HG02623 (cell line): ENCODE data around the gene TMEM108.

Experiments used
- ATAC-seq: cut with Tn5 transposase; IDR thresholded peaks from one replicate; pipeline ENCODE4 v1.9.1; 2021; ENCODE audit warnings: moderate library complexity; ENCODE audit not compliant: unreplicated experiment

The TMEM108 gene

DNA sequence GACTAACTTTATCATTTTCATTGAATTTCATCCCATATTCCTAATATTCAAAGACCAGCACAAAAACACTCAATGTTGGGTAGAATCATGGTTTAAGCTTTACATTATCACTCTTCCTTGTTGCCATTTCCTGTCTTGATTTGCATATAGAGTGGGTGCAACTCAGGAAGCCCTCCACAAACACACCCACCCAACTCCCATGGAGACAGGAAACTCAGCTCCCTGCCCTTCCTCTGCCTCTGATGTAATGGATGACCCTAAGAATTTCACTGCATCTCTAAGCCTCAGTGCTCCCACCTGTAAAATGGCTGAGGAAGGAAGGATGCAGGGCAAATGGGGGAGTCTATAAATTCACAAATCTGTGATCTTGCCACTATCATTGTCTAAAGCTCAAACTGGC is 263.5 kb downstream of the TMEM108 start:
- ATAC-seq = no peak

DNA sequence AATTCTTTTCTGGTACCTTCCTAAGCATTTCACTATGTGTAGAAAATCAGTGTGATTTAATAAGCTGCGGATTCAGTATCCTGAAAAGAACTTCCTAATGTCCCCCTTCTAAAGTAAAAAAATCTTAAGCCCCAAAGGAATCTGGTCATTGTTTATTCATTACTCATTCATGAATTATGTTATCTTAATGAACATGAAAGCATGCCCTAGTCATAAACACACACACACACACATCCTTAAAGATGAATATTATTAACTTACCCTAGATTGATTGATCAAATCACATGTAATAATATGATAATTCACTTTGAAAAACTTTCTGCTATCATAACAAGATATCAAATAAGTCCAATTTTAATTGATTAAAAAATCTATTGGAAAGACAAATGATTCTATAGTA is 265.2 kb downstream of the TMEM108 start:
- ATAC-seq = no peak

- ATAC-seq = no peak
These were observed 279.7 kb downstream of the TMEM108 start for GRCh38 chr3:133317866-133318265.

GRCh38 chr3:133328373-133328772 is 290.2 kb downstream of the TMEM108 start:
- ATAC-seq = no peak

DNA sequence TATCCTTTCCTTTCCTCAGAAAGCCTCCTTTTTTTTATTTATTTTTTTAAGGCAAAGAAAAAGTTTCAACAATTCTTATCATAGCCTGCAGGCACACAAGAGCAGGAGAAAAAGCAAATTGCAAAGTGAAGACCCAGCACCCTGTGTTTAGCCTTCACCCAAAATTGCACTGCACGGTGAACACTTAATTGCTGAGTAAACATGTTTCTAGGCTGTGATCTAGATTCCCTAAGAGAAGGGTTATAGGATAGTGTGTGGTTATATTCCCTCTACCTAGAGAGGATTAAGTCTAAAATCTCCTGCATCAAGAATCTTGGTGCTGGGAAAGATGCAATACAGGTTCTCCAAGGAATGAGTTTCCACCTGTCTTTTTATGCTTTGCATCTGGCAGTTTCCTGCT is 291.4 kb downstream of the TMEM108 start:
- no peak for ATAC-seq

GRCh38 chr3:133330065-133330464 is 291.9 kb downstream of the TMEM108 start:
- no peak for ATAC-seq

- ATAC-seq = no peak
These were observed 292.3 kb downstream of the TMEM108 start for GRCh38 chr3:133330522-133330921.

DNA sequence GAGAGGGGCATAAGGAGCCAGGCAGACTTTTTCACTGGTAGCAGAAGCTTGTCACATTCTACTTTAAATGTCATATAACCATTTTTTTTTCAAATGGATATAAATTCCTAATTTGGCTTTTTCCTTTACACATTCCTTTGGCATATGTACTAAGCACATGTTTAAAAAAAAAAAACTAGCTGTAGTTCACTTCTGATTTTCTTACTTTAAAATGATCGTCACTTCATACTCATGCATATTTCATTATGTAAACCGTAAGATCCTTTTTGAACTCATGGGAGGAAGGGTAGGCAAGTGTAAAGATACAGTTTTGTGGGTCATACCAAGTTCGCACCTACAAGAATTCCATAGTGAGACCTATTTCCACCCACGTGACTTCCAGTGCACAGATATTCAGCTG is 316.5 kb downstream of the TMEM108 start:
- ATAC-seq = no peak

DNA sequence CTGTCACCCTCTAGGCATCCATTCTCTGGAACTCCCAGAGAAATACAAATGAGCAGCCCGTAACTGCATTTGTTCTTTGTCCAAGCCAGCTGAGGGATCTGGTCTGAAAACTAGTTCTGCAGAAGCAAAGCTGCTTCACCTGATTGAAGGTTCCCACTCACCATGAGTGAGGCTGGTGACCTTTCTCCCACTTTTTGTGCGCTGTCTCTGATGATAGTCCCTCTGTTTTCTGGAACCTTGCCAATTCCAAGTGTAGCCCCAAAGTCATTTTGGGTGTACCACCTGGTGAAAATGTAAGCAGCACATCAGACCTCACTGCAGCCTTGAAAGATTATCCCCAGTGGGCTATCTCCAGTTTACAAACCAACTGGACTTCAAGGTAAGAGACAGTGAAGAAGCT is 322.3 kb downstream of the TMEM108 start:
- no peak for ATAC-seq

DNA sequence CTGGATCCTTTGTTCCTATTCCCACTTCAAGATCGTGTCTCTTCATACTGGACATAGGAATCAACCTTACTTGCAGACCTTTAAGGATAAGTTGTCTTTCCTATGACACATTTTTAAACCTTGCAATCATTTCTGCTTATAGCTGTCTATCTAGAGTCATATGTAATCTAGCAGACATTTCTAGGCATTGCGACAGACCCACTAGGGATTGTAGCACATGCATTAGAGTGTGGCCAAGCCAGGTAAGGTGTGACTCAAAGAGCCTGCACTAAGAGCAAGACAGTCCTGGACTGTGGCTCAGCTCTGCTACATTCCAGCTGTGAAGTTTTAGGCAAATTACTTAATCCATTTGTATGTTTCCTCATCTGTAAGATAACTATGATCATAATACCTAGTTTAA is 322.8 kb downstream of the TMEM108 start:
- ATAC-seq = no peak

GRCh38 chr3:133361435-133361834 is 323.2 kb downstream of the TMEM108 start:
- ATAC-seq = no peak

DNA sequence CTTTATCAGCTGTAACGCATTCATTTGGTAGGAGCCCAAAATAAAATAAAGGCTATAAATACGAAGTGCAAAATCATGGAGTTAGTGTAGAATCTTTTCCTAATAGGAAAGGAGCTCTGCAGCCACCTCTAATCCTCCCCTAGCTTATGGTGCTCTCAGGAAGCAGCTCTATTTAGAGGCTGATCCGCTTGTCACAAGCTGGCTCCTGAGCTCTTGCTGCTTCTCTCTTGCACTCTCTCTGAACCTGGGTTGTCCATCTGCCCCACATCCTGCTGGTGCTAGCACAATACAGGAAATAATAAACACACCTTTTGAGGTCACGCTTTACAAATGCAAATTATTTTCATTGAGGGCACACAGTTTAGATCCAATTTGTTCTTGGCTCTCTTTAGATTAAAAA is 324.3 kb downstream of the TMEM108 start:
- ATAC-seq = no peak

- ATAC-seq = no peak
These were observed 326.5 kb downstream of the TMEM108 start for GRCh38 chr3:133364704-133365103.

- no peak for ATAC-seq
These were observed 328.7 kb downstream of the TMEM108 start for GRCh38 chr3:133366921-133367320.

- no peak for ATAC-seq
These were observed 329.2 kb downstream of the TMEM108 start for GRCh38 chr3:133367403-133367802.

GRCh38 chr3:133367956-133368355 is 329.8 kb downstream of the TMEM108 start:
- ATAC-seq = no peak

DNA sequence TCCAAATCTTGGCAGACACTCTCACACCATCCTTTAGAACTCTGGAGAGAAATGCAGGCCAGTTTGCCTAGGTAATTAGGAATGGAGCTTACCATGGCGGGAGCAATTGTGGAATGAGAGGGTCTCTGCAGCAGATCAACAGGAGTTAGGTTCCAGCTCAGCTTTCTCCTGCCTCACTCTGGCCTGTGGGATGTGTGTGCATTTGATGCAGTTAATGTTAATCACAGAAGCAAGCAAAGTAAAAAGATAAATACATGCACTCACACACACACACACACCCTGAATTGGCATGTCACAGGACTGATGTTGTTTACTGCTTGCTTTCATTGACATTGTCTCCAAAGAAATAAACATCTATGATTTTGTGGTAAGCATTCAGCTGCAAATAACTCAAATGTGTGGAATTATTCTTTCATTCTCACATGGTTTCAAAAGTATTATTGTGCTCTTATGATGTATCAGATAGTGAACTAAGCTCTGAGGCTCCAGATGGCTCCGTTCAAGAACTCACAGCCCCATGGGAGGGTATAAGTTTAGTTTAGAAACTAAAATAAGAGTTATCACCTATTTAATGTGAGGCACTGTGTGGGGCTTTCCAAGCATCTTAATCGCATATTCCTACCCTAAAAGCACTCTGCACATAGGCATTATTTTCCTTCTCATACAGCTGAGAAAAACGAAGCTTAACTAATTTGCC is 330.3 kb downstream of the TMEM108 start:
- ATAC-seq = no peak

GRCh38 chr3:133369068-133369440 is 330.9 kb downstream of the TMEM108 start:
- no peak for ATAC-seq

DNA sequence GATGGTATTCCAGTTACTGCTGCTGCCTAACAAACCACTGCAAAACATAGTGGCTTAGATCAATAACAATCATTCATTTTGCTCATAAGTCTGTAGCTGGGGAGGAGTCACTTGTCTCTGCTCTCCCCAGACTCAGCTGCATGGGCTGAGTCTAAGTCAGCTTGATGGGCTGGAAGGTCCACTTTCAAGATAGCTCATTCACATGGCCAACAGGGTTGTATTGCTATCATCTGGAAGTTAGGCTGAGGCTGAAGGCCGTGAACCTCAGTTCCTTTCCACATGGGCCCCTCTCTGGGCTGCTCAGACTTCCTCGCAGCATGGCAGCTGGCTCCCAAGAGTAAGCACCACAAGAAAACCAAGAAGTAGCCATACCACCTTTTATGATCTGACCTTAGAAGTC is 333.0 kb downstream of the TMEM108 start:
- no peak for ATAC-seq

GRCh38 chr3:133371676-133372075 is 333.5 kb downstream of the TMEM108 start:
- ATAC-seq = no peak

- ATAC-seq = no peak
These were observed 336.7 kb downstream of the TMEM108 start for GRCh38 chr3:133374708-133375402.

GRCh38 chr3:133375403-133375745 is 337.2 kb downstream of the TMEM108 start:
- ATAC-seq = no peak

GRCh38 chr3:133376810-133377209 is 338.6 kb downstream of the TMEM108 start:
- no peak for ATAC-seq
